ENCODE data around the gene MYEOV. TPM values are rescaled to one million over a fixed set of nuclear protein-coding genes. Genes with fewer than 3 reads are reported as not detected.

The MYEOV gene
- total and polyA plus RNA-seq, 4 donors, result 0.79 to 0.90 TPM; not detected in 2

- peak; percentile 63 for DNase-seq (ENCODE audit: low spot score)
- 21% methylated on average over 8 of the region's 8 CpGs for WGBS
Observed at GRCh38 chr11:69292221-69292648, 1.7 kb upstream of the MYEOV start.

GRCh38 chr11:69293087-69293486 lies 868 bp upstream of the MYEOV start:
- TF ChIP-seq CTCF (IDR thresholded peaks at IDR 0.05; ENCODE audit: low read depth, low read length, missing input control) (no peak), HNF4A (conservative IDR thresholded peaks at IDR 0.05) (no peak)
- TF ChIP-seq, protein P1, sequence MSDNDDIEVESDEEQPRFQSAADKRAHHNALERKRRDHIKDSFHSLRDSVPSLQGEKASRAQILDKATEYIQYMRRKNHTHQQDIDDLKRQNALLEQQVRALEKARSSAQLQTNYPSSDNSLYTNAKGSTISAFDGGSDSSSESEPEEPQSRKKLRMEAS (IDR thresholded peaks at IDR 0.05), result no peak

More at GRCh38 chr11:69292221-69292648, 1.7 kb upstream of the MYEOV start:
- Histone ChIP-seq H3K4me3 (ENCODE audit: low read depth in 1 of 3, low read length in 3 of 3) (no peak overlapping the region), H3K9me3 (ENCODE audit: control insufficient read depth in 4 of 4, low read length in 3 of 4) (no peaks in the 10 kb centered on the region), H3K4me1 (ENCODE audit: control insufficient read depth in 4 of 4, insufficient read depth in 4 of 4, low read length in 3 of 4) (peaks cover 6 to 19% (median 10%) of the 10 kb centered on the region in 4 donors), H3K36me3 (ENCODE audit: control insufficient read depth in 4 of 4, insufficient read depth in 3 of 4, low read depth in 1 of 4, low read length in 3 of 4) (no peaks in the 10 kb centered on the region), H3K9ac (ENCODE audit: low read depth in 1 of 2, low read length in 2 of 2) (no peak overlapping the region), H3K27me3 (ENCODE audit: control insufficient read depth in 4 of 4, insufficient read depth in 4 of 4, low read length in 3 of 4) (no peaks in the 10 kb centered on the region), H3K27ac (ENCODE audit: low read depth in 1 of 2, low read length in 2 of 2) (no peak overlapping the region)
- no peak for TF ChIP-seq RXRA (IDR thresholded peaks at IDR 0.05)
- peak; percentile 73 for TF ChIP-seq CTCF (IDR thresholded peaks at IDR 0.05; ENCODE audit: low read depth, low read length, missing input control)
- no peak for TF ChIP-seq FOXA2 (IDR thresholded peaks at IDR 0.05)
- TF ChIP-seq, protein P2, sequence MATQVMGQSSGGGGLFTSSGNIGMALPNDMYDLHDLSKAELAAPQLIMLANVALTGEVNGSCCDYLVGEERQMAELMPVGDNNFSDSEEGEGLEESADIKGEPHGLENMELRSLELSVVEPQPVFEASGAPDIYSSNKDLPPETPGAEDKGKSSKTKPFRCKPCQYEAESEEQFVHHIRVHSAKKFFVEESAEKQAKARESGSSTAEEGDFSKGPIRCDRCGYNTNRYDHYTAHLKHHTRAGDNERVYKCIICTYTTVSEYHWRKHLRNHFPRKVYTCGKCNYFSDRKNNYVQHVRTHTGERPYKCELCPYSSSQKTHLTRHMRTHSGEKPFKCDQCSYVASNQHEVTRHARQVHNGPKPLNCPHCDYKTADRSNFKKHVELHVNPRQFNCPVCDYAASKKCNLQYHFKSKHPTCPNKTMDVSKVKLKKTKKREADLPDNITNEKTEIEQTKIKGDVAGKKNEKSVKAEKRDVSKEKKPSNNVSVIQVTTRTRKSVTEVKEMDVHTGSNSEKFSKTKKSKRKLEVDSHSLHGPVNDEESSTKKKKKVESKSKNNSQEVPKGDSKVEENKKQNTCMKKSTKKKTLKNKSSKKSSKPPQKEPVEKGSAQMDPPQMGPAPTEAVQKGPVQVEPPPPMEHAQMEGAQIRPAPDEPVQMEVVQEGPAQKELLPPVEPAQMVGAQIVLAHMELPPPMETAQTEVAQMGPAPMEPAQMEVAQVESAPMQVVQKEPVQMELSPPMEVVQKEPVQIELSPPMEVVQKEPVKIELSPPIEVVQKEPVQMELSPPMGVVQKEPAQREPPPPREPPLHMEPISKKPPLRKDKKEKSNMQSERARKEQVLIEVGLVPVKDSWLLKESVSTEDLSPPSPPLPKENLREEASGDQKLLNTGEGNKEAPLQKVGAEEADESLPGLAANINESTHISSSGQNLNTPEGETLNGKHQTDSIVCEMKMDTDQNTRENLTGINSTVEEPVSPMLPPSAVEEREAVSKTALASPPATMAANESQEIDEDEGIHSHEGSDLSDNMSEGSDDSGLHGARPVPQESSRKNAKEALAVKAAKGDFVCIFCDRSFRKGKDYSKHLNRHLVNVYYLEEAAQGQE (IDR thresholded peaks at IDR 0.05), result no peak
- peak; percentile 87 to 92 for TF ChIP-seq RAD21 (IDR thresholded peaks at IDR 0.05)
- TF ChIP-seq EGR1 (IDR thresholded peaks at IDR 0.05; ENCODE audit: low read depth in 2 of 2), result no peak
- TF ChIP-seq TAF1 (conservative IDR thresholded peaks at IDR 0.05), result no peak
- TF ChIP-seq FOXA1 (IDR thresholded peaks at IDR 0.05), result no peak
- no peak for TF ChIP-seq HNF4A (conservative IDR thresholded peaks at IDR 0.05)

More at GRCh38 chr11:69293087-69293486, 868 bp upstream of the MYEOV start:
- H3K27me3 ChIP-seq (ENCODE audit: control insufficient read depth in 4 of 4, insufficient read depth in 4 of 4, low read length in 3 of 4), result no peaks in the 10 kb centered on the region
- DNase-seq (ENCODE audit: low spot score), result no peak
- 88% methylated on average over 8 of the region's 8 CpGs for WGBS
- H3K36me3 ChIP-seq (ENCODE audit: control insufficient read depth in 4 of 4, insufficient read depth in 3 of 4, low read depth in 1 of 4, low read length in 3 of 4), result no peaks in the 10 kb centered on the region
- H3K9me3 ChIP-seq (ENCODE audit: control insufficient read depth in 4 of 4, low read length in 3 of 4), result no peaks in the 10 kb centered on the region
- no peak overlapping the region for H3K4me3 ChIP-seq (ENCODE audit: low read depth in 1 of 3, low read length in 3 of 3)
- peaks cover 6 to 24% (median 13%) of the 10 kb centered on the region in 4 donors for H3K4me1 ChIP-seq (ENCODE audit: control insufficient read depth in 4 of 4, insufficient read depth in 4 of 4, low read length in 3 of 4)
- no peak overlapping the region for H3K27ac ChIP-seq (ENCODE audit: low read depth in 1 of 2, low read length in 2 of 2)
- no peak overlapping the region for H3K9ac ChIP-seq (ENCODE audit: low read depth in 1 of 2, low read length in 2 of 2)
